ENCODE measurements around the gene DCAF8L2. TPM values are rescaled to one million over a fixed set of nuclear protein-coding genes. Genes with fewer than 3 reads are reported as not detected.
"Not testable (repeated sequence)": the region's sequence is repeated elsewhere in the genome, so short reads cannot be mapped to it uniquely, and the experiment has no call there.

Gene DCAF8L2
- total RNA-seq, 1 donor from 2014 or later = not detected

- Histone ChIP-seq H3K4me3 (ENCODE audit: low read depth, low read length) (no peak overlapping the region), H3K27me3 (ENCODE audit: control insufficient read depth, insufficient read depth, low read length) (no peaks in the 10 kb centered on the region), H3K36me3 (ENCODE audit: control insufficient read depth, insufficient read depth, low read length) (no peaks in the 10 kb centered on the region)
- no peak for DNase-seq (ENCODE audit: low read depth)
- TF ChIP-seq CTCF (IDR thresholded peaks at IDR 0.05; ENCODE audit: insufficient read depth, low read length, poor library complexity, severe bottlenecking) = no peak
Measured at GRCh38 chrX:27746516-27746915, 156.4 kb downstream of the DCAF8L2 start.

- H3K36me3 ChIP-seq (ENCODE audit: control insufficient read depth, insufficient read depth, low read length); H3K27me3 ChIP-seq (ENCODE audit: control insufficient read depth, insufficient read depth, low read length); DNase-seq (ENCODE audit: low read depth); H3K4me3 ChIP-seq (ENCODE audit: low read depth, low read length): not testable (repeated sequence)
Measured at GRCh38 chrX:27750298-27750697, 160.2 kb downstream of the DCAF8L2 start.

- Histone ChIP-seq H3K36me3 (ENCODE audit: control insufficient read depth, insufficient read depth, low read length) (no peaks in the 10 kb centered on the region), H3K27me3 (ENCODE audit: control insufficient read depth, insufficient read depth, low read length) (no peaks in the 10 kb centered on the region), H3K4me3 (ENCODE audit: low read depth, low read length) (no peak overlapping the region)
- no peak for TF ChIP-seq CTCF (IDR thresholded peaks at IDR 0.05; ENCODE audit: insufficient read depth, low read length, poor library complexity, severe bottlenecking)
- DNase-seq (ENCODE audit: low read depth) = no peak
Measured at GRCh38 chrX:27751976-27752375, 161.8 kb downstream of the DCAF8L2 start.

DNA sequence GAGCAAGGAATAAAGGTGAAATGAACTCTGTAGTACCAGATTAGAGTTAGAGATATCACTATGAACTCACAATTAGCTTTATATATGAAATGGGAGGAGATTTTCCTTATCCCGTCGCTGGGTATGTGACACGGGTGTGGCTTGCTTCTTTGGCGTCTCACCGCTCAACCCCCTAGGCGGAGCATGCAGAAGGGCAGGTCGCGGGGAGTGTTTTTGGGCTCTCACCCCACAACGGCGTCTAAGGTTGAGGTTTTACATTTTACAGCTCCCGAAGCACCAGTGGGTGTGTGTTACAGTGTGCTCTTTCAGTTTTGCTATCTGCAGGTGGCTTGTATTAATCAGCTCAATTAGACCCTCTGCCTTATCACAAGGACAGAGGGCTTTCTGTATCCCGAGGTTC is 175.6 kb downstream of the DCAF8L2 start:
- TF ChIP-seq CTCF (IDR thresholded peaks at IDR 0.05; ENCODE audit: insufficient read depth, low read length, poor library complexity, severe bottlenecking) = no peak
- Histone ChIP-seq H3K36me3 (ENCODE audit: control insufficient read depth, insufficient read depth, low read length) (no peaks in the 10 kb centered on the region), H3K4me3 (ENCODE audit: low read depth, low read length) (no peak overlapping the region), H3K27me3 (ENCODE audit: control insufficient read depth, insufficient read depth, low read length) (no peaks in the 10 kb centered on the region)
- DNase-seq (ENCODE audit: low read depth) = no peak

GRCh38 chrX:27767387-27767786 is 177.2 kb downstream of the DCAF8L2 start:
- no peak overlapping the region for H3K4me3 ChIP-seq (ENCODE audit: low read depth, low read length)
- TF ChIP-seq CTCF (IDR thresholded peaks at IDR 0.05; ENCODE audit: insufficient read depth, low read length, poor library complexity, severe bottlenecking) = no peak
- H3K27me3 ChIP-seq (ENCODE audit: control insufficient read depth, insufficient read depth, low read length) = no peaks in the 10 kb centered on the region
- no peaks in the 10 kb centered on the region for H3K36me3 ChIP-seq (ENCODE audit: control insufficient read depth, insufficient read depth, low read length)
- no peak for DNase-seq (ENCODE audit: low read depth)

DNA sequence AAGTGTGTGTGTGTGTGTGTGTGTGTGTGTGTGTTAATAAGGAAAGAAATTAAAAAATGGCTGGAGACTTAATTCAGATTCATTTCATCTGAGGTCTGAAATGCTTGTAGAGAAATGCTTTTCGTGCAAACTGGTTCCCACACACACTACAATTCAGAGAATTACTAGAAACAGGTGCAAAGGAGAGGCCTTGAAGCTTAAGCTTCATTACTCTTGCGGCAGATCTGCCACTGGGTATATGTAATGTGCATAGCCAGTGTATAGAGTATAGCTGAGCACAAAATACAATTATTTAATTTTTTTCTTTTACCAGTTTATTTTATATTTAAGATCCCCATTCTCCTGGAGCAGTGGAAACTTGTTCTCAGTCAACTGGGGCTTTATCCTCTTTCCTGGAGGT is 185.8 kb downstream of the DCAF8L2 start:
- no peaks in the 10 kb centered on the region for H3K36me3 ChIP-seq (ENCODE audit: control insufficient read depth, insufficient read depth, low read length)
- no peak overlapping the region for H3K4me3 ChIP-seq (ENCODE audit: low read depth, low read length)
- no peaks in the 10 kb centered on the region for H3K27me3 ChIP-seq (ENCODE audit: control insufficient read depth, insufficient read depth, low read length)
- TF ChIP-seq CTCF (IDR thresholded peaks at IDR 0.05; ENCODE audit: insufficient read depth, low read length, poor library complexity, severe bottlenecking) = no peak
- no peak for DNase-seq (ENCODE audit: low read depth)
